OCI-M1 (cell line): ENCODE results near the gene HLA-B.
"Not testable (repeated sequence)": the region's sequence is repeated elsewhere in the genome, so short reads cannot be mapped to it uniquely, and the experiment has no call there.

Experiments
- DNase-seq: peaks from one replicate; lab custom pipeline; 2025; lab: John Stamatoyannopoulos, UW

The HLA-B gene

DNA sequence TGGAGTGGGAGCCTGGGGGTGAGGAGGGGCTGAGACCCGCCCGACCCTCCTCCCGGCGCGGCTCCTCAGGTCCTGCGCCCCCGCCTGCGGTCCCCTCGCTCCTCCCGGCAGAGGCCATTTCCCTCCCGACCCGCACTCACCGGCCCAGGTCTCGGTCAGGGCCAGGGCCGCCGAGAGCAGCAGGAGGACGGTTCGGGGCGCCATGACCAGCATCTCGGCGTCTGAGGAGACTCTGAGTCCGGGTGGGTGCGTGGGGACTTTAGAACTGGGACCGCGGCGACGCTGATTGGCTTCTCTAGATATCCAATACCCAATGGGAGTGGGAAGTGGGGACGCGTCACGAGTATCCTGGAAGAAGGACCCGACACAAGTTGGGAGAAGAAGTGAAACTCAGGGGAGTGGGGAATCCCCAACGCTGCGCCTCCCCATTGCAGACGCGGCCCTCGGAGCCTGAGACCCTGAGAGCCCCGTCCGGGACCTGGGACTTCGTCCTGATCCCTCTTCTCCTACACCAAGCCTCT, at the start of gene HLA-B:
Gene HLA-B (minus strand): TSS at position 234 of the 521 bp plus-strand sequence. CDS start 21 bp downstream, at position 213.
- DNase-seq = peak; percentile 97

DNA sequence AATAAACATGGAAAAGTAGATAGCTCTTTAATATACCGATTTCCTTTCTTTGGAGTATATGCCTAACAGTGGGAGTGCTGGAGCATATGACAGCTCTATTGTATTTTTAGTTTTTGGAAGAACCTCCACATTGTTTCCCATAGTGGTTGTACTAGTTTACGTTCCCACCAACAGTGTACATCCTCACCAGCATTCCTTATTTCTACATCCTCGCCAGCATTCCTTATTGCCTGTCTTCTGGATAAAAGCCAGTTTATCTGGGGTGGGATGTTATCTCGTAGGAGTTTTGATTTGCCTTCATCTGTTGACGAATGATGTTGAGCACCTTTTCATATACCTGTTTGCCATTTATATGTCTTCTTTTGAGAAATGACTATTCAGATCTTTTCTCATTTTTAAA, 49.0 kb upstream of the HLA-B start:
- no peak for DNase-seq

DNA sequence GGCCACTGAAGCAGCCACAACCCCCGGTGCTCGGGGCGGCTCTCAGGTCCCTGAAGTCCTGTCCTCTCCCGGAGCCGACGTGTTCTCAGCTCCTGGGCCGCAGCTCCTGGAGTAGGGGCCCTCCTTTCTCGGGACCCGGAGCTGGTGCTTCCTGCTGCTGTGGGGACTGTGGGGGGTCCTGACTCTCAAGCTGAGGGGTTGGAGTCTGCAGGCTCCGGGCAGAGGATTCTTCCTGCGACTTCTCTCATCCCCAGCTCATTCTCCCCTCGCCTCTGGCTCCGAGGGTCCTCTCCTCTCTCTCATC, 47.0 kb upstream of the HLA-B start:
- not testable (repeated sequence) for DNase-seq

DNA sequence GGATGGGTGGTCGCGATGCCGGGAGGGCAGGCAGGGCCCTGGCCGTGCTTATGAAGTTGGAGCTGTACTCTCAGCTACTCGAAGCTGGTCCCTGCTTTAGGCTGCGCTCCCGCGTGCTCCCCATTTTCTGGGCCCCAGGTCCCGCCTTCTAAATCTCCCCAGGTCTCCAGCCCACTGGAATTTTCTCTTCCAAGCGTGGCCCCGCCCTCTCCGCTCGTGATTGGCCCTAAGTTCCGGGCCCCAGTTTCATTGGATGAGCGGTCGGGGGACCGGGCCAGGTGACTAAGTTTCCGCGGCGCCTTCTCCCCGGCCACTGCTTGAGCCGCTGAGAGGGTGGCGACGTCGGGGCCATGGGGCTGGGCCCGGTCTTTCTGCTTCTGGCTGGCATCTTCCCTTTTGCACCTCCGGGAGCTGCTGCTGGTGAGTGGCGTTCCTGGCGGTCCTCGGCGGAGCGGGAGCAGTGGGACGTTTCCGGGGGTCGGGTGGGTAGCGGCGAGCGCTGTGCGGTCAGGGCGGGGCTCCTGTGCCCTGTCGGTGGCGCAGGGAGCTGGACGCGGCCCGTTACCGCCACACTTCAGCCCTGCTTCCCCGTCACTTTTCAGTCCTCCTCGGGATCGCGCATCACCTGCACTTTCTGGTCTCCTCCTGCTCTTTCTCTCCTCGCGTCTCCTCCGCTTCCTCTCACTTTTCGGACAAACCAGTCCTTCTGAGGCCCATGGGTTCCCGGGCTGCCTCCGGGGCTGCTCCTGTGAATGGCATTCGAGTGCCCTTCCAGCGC, 46.5 kb upstream of the HLA-B start, which contains the start of gene MICA:
Gene MICA (plus strand): TSS at position 313 of the 778 bp plus-strand sequence. CDS start 38 bp downstream, at position 351.
- peak; percentile 88 for DNase-seq

DNA sequence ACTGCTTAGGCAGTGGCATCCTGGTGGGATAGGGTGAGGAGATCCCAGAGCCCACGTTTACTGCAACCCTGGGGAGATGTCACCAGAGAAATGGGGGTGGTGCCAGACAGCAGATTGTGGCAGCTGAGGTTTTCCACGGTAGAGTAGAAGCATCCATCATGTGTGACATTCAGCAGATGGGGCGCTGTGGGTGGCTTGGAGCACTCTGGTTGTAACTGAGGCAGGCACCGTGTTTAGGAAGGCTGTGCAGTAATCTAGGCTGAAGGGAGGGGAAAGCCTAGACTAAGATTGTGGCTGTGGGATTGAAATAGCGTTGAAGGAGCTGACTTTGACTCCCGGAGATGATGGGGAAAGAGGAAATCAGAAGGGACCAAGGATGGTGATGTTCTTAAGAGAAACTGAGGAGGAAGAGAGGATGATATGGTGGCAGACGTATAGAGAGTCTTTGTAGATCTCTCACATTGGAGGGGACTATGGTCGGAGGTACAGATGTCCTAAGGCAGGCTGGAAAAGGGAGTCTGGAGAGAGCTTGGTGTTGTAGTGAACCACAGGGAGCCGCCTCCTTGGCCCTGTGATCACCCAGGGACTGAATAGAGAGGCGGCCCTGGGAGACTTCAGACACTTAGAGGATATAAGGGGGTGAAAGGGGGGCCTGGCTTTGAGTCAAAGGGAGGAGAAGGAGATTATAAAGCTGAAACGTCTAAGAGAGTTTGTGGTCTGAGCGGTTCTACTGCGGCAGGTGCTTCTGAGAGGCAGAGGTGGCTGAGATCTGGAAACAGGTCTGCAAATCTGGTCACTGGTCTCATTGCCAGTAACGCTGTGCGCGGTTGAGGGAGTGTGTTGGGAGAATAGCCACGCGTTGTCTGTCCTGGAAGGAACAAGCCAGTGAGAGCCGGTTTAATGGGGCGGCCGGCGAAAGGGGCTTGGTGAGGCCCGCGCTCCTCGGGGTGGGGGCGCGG, 45.6 kb upstream of the HLA-B start:
- DNase-seq = peak; percentile 57

DNA sequence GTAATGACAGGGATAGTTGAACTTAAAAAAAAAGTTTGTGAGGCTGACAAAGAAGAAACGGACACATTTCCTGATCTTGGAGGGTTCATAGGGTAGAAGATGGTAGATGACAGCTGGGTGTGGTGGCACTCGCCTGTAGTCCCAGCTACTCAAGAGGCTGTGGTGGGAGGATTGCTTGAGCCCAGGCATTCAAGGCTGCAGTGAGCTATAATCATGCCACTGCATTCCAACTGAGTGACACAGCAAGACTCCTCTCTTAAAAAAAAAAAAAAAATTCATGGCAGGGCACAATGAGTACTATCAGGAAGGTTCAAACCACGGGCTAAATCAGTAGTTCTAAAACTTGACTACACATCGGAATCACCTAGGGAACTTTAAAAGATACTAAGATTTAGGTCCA, 44.4 kb upstream of the HLA-B start:
- peak; percentile 59 for DNase-seq

DNA sequence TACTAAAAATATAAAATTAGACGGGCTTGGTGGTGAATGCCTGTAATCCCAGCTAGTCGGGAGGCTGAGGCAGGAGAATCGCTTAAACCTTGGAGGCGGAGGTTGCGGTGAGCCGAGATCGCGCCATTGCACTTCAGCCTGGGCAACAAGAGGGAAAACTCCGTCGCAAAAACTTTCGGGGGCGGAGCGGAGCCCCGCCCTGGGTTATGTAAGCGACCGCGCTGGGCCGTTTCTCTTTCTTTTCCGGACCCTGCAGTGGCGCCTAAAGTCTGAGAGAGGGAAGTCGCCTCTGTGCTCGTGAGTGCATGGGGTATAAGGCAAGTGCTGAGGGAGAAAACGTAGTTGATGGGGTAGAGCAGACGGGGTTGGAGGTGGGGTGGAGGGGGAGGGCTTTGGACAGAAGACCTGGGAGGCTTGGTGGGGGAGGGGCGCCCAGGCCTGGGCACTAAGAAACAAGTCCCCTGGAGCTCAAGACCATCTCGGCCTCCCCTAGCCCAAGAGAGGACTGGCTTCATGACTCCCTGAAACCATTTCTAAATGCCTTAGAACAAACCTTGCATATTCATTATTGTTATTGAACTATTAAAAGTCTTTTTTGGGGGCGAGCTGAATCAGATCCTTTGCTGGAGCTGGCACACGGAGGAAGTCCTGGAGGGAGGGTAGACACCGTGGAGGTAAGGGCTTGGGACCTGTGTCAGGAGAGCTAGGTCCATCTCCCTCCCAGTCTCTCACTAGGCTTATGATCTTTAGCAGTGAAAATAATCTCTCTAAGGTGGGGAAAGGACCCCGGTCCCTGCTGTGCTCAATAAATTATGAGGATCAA, 43.7 kb upstream of the HLA-B start:
- DNase-seq = peak; percentile 95

DNA sequence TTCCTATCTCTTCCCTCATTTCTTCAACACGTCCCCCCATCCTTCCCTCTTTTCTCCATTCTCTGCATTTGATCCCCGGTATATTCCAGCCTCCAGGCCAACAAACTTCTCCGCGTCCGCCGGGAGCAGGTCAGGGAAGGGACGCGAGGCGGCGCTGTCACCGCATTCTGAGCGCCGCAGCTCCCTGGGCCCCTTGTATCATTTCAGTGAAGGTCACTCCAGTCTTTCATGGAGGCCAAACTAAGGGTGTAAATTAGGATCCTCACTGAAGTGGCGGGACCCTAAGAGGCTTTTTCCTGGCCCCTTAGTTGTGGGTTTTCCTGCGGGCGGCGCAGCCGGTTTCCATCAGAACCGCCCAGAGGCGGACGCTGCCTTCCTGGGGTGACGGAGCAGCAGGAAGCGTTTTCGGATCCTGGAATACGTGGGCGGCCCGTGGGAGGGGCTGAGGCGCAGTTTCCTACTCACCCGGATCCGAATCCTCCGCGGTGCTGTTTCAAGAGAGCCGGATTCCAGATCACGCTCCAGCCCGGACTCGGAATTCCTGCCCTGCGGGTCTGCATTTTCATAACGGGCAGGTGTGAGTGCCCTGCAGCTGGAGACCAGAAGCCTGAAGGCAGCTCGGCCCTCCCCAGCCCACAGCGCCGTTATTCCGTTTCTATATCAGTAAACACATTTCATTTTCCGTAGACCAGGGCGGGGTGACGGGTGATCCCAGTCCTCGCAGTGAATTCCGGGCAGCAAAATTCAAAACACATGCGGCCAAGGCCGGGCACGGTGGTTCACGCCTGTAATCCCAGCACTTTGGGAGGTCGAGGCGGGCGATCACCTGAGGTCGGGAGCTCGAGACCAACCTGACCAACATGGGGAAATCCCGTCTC, 42.8 kb upstream of the HLA-B start:
- DNase-seq = peak; percentile 94

DNA sequence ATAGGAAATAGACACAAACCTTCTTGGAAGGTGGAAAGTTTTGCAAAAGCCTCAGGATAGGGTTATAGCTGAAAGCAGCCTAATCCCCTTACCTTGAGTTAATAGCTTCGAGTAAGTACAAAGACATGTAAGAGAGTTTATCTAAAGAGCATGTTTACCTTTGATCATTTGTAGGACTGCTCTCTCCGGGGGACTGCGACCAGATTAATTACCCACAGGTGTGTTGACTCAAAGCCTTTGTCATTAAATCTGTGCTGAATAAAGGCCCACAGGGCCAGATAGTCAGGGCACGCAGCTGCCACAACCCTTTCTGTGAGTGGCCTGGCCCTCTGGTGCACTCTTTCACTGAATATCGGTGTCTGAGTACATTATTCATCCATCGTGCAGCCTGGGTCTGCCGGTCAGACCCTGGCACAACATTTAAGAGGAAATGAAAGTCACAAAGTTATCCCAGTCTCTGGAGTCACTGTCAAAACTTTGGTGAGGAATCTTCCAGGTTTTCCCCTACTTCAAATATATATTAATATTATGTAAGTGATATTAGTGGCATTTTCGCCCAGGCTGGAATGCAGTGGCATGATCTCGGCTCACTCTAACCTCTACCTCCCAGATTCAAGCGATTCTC, 41.0 kb upstream of the HLA-B start:
- DNase-seq = no peak

DNA sequence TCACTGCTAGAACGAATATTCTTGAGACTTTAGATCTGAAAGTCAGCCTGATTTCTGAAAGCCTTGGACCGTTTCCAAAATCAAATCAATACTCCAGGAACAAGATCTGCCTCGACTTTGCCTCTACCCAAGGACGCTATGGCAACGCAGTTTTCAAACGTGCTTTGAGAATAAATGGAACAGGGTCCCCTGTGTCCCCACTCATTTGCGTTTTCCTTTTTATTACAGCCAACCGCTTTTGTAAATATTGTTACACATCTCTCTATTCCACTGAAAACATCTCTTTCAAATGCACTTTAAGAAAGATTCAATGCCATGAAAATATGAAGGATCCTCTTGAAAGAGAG, 40.1 kb upstream of the HLA-B start:
- not testable (repeated sequence) for DNase-seq

DNA sequence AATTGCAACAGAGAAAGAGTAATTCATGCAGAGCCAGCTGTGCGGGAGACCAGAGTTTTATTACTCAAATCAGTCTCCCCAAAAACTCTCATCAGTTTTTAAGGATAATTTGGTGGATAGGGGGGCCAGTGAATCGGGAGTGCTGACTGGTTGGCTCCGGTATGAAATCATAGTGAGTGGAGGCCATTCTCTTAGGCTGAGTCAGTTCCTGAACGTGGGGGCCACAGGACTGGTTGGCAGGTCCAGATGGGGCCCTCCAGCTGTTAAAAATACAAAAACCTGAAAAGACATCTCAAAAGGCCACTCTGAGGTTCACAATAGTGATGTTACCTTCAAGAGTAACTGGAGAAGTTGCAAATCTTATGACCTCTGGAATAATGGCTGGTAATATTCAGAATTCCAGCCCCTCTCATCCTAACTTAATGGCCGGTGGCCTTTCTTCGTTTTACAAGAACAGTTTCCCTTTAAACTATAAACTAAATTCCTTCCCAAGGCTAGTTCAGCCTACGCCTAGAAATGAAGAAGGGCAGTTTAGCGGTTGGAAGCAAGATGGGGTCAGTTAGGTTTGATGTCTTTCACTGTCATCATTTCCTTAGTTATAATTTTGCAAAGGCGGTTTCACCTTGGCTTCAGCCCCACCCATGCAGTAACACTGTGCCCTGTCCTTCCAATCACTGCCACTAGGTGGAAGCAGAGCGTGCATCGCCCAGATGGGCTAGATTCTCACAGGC, 39.6 kb upstream of the HLA-B start:
- DNase-seq = peak; percentile 95

DNA sequence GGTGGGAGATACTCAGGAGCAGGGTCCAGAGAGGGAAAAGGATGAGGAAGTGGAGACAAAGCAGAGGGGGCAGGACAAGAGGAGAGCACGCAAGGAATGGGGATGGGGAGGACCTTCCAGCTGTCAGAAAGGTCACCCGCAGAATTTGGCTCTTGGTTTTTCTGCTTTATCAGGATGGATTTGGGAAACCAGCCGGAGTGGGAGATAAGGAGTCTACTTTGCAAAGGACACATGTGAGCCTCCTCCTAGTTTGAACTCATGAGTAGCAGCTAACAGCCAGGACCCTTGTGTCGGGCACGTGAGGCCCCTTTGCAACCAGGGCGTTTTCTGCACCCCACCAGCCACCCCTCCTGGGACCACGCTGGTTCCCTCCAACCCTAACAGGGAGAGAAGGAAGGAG, 38.9 kb upstream of the HLA-B start:
- DNase-seq = no peak

DNA sequence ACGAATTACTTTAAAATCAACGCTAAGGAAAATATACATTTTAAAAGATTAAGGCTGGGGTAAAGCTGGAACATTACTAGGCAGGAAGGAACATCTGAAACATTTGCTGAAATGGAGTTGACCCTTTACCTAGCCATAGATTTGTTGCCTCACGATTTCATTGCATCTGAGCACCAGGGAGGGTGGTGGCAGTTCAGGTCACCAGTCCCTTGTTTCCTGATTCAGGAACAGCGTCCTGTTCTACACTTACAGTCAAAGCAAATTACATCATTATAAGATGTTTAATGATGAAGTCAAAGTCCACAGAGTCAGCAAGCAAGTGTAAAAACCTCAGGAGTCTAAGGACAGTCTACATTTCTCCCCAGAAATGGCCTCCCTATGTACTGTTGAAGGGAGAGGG, 37.4 kb upstream of the HLA-B start:
- DNase-seq = no peak

DNA sequence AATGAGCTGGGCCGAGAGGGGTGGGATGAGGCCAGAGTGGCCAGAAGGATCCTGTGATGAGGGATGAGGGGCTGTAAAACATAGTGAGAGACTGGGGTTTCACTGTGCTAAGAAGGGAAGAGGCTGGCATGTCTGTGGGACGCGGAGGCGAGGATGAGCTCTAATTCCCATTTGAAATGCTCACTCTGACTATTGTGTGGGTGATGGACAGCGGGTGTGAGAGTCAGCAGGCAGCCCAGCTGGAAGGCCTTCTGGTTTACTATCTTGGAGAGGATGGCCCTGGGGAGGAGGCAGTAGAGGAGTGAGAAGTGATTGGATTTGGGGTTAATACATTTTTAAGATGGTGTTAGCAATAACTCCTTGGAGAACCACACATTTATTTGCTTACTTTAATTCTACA, 37.0 kb upstream of the HLA-B start:
- no peak for DNase-seq

DNA sequence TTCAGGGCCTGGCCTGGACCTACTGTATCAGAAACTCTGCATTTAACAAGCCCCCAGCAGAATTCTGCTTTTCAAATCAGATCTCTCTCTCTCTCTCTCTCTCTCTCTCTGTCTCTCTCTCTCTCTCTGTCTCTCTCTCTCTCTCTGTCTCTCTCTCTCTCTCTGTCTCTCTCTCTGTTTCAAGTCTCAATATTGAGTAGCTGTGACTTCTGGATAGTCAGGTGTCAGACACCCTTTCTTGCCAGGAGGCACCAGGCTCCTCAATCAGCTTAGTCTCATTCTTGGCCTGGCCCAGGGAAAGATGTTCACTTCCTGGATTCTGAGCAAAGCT, 32.8 kb upstream of the HLA-B start:
- DNase-seq = not testable (repeated sequence)

DNA sequence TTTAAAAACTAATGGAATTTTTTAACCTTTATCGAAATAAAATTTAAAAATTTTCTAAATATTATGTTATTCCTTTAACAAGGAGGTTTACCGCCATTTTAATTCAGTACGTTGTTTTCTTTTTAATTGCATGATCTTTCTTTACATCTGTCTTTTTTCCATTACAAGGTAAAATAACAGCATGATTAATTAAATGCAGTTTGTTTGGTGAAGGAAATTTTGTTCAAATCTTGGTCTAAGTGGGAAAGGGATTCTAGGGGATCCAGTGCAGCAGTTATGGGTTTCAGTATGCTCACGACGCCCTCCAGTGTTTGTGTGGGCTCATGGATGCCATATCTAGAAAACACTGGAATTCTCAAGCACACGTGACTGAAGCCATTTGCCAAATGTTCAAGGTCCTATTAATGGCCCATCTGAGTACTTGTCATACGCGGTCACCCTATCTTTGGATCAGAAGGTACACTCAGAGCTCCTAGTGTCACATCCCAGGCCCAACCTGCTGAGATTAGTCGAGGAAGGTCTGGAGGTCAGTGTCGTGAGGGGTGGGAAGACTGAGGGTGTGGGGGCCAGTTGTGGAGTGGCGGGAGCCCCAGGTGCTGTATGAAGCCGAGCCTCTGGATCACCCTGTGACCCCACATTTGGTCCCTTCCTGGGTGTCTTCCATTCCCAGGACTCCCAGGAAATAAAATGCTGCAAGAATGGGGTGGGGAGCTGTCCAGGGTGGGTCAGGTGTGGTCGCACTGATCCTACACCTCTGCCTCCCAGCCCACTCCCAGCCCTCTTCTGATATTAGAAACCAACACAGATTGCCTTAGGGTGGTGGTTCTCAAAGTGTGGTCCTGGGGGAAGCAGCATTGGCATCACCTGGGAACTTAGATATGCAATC, 32.2 kb upstream of the HLA-B start:
- DNase-seq = not testable (repeated sequence)

DNA sequence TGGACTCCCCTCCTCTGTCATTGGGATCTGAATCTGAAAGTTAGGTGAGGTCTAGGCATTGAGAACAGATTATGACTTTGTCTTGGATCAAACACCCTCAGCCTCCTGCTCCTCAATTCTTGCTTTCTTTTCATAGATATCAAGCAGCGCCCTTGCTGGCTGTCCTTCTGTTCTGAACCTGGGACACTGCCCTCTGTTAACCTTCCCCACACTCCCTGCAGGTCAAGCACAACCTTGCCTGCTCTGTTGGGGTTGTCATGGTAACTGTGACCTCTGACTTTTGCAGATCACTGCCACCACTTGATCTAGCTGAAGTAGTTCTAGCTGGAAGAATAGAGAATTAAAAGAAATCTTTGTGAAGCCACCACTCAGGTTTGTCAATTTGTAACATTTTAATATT, 30.0 kb upstream of the HLA-B start:
- DNase-seq = no peak

DNA sequence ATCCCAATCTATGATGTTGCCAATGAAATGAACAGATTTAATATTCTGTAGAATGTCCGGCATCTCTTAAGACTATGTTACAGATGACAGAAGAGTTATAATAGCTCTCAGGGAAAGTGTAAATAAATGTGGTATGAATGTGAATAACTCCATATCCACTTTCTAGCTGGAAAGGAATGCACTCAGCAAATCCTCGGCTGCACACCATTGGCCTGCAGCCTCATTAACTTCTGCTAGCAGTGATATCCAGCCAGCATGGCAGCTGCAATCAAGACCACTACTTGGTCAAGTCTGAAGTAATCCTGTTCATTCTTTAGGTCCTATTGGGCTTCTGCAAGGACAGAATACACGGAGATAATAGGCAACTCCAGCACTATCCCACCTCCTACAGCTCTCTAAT, 29.1 kb upstream of the HLA-B start:
- DNase-seq = no peak

DNA sequence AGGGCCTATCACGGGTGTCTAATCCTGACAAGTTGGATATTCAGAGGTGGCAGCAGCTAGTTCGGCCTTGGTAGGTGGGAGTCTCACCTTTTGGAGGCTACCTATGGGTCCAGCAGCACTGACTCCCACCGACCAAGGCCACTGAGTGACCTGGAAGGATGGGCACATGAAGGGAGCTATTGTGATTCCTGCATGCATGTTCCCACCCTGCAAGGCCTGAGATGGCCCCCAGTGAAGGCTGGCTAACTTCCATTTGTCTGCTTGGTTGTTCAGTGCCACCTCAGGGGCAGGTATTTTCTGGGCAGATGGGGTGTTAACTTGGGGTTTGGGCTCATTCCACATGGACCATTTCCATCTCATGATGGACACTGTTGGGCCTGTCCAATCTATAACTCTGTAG, 28.1 kb upstream of the HLA-B start:
- no peak for DNase-seq
